ENCODE data around the gene PLPP2.
"Not testable (repeated sequence)": the region's sequence is repeated elsewhere in the genome, so short reads cannot be mapped to it uniquely, and the experiment has no call there.

PLPP2 gene

DNA sequence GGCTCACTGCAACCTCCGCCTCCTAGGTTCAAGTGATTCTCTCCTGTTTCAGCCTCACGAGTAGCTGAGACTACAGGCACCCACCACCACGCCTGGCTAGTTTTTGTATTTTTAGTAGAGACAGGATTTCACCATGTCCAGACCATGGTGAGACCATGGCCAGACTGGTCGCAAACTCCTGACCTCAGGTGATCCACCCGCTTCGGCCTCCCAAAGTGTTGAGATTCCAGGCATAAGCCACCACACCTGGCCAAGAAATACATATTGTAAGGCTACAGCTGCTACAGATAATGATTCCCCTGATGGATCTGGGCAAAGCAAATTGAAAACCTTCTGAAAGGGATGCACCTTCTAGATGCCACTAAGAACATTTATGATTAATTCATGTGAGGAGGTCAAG, 17.8 kb downstream of the PLPP2 start:
- no peak for DNase-seq (ENCODE audit: low read depth in 1 of 2, low spot score in 1 of 2)

DNA sequence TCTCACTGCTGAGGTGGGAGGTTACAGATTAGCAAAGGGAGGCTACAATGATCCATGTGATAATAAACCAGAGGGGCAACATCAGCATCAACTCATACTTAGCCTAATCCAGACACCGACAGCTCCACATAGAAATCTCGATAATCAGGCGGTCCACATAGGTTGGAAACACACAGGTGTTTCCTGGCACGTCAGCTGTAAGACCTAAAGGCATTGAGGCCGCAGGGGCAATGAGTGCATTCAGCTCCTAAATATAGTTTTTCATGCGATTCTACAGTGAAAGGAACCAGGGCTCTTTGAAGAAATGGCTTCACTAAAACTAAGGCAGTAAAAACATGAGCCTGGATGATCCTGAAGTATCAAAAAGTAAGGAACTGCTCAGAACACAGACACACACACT, 19.3 kb downstream of the PLPP2 start:
- no peak for DNase-seq (ENCODE audit: low read depth in 1 of 2, low spot score in 1 of 2)

DNA sequence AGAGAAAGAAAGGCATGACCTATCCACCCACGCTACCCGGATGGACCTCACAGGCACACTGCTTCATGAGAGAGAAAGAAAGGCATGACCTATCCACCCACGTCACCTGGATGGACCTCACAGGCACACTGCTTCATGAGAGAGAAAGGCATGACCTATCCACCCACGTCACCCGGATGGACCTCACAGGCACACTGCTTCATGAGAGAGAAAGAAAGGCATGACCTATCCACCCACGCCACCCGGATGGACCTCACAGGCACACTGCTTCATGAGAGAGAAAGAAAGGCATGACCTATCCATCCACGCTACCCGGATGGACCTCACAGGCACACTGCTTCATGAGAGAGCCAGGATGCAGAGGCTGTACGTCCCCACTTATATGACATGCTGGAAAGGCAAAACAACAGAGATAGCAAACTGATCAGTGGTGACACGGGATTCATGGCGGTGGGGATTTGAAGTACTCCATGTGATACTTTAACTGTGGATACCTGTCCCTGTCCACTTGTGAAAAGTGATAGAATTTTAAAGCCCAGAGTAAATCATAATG, 20.4 kb downstream of the PLPP2 start:
- DNase-seq (ENCODE audit: low read depth in 1 of 2, low spot score in 1 of 2), result not testable (repeated sequence)

DNA sequence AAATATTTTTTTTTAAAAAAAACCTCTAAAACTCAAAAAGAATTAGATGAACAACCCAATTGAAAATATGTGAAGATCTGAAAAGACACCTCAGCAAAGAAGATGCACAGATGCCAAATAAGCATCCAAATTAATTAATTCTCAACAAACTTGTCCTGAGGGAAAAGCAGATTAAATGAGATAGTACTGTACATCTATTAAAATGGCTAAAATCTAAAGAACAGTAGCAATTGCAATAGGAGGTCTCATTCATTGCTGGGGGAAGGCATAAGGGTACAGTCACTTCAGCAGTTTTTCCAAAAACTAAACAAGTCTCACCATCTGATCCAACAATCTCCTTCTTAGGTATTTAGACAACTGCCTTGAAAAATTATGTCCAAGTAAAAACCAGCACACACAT, 22.0 kb downstream of the PLPP2 start:
- no peak for DNase-seq (ENCODE audit: low read depth in 1 of 2, low spot score in 1 of 2)

DNA sequence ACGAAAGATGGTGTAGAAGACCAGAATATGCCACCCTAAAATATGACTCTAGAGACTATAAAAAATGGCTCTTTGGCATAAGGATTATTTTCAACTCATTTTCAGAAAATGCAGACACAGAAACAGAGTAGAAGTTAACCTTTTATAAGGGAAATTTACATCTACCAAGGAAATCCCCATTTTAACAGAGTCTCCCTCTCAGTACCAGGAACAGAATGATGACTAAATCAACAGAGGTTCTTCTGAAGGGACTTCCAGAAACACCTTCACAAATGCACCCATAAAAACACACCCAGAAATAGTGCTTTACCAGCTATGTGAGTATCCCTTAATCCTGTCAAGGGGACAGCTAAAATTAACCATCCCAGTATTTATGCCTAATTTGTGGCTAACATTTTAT, 29.1 kb downstream of the PLPP2 start:
- no peak for DNase-seq (ENCODE audit: low read depth in 1 of 2, low spot score in 1 of 2)

DNA sequence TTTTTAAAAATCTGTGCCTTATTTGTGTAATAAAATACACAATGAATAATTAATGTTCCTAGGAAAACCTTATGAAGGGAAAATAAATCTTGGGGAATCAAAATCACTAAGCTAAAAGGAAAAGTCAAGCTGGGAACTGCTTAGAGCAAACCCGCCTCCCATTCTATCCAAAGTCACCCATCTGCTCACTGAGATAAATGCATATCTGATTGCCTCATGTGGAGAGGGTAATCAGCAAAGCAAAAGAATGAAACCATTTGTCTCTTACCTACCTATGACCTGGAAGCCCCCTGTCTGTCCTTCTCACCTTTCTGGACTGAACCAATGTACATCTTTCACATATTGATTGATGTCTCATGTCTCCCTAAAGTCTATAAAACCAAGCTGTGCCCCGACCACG, 34.4 kb downstream of the PLPP2 start:
- not testable (repeated sequence) for DNase-seq (ENCODE audit: low read depth in 1 of 2, low spot score in 1 of 2)

DNA sequence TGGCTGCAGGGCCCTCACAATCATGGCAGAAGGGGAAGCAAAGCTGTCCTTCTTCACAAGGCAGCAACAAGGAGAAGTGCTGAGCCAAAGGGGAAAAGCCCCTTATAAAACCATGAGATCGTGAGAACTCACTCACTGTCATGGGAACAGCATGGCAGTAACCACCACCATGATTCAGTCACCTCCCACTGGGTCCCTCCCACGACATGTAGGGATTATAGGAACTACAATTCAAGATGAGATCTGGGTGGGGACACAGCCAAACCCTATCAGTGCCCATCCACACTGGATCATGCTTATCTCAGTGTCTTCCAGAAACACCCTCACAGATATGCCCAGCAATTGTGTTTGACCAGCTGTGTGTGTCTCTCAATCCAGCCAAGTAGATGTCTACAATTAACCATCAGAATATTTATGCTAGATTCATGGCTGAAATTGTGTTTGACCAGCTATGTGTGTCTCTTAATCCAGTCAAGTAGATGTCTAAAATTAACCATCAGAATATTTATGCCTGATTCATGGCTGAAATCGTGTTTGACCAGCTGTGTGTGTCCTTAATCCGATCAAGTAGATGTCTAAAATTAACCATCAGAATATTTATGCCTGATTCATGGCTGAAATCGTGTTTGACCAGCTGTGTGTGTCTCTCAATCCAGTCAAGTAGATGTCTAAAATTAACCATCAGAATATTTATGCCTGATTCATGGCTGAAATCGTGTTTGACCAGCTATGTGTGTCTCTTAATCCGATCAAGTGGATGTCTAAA, 38.6 kb downstream of the PLPP2 start:
- DNase-seq (ENCODE audit: low read depth in 1 of 2, low spot score in 1 of 2), result not testable (repeated sequence)

DNA sequence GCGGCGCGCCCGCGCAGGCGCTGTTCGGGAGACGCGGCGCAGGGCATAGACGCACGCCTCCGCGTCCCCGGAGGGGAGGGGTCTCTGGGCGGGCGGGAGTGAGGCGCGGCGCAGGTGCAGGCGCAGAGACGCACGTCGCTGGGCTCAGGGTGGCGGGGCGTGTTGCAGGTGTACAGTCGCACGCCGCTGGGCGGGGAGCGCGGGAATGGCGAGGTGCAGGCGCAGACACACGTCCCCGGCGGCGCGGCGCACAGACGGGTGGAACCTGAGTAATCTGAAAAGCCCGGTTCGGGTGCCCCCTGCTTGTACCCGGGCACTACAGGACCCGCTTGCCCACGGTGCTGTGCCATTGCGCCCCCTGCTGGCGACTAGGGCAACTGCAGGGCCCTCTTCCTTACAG, 44.7 kb downstream of the PLPP2 start:
- no peak for DNase-seq (ENCODE audit: low read depth in 1 of 2, low spot score in 1 of 2)

DNA sequence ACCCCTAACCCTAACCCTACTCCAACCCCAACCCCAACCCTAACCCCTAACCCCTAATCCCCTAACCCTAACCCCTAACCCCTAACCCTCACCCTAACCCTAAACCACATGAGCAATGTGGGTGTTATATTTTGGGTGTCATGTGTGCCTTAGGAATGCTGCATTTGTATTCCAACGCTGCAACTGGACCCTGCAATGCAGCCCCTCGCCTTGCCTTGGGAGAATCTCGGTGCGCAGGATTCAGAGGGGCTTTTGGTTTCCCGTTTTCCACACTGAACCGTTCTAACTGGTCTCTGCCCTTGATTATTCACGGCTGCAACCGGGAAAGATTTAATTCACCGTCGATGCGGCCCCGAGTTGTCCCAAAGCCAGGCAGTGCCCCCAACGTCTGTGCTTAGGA, 45.3 kb downstream of the PLPP2 start:
- DNase-seq (ENCODE audit: low read depth in 1 of 2, low spot score in 1 of 2), result not testable (repeated sequence)

DNA sequence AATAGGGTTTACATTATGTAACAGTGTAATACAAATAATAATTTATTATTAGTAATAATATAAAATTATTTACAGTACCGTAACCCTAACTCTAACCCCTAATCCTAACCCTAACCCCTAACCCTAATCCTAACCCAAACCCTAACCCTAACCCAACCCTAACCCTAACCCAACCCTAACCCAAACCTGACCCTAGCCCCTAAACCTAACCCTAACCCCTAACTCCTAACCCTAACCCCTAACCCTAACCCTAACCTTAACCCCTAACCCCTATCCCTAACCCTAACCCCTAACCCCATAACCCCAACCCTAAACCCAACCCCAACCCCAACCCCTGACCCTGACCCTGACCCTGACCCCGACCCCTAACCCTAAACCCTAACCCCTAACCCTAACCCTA, 45.7 kb downstream of the PLPP2 start:
- no peak for DNase-seq (ENCODE audit: low read depth in 1 of 2, low spot score in 1 of 2)

All from stimulated activated CD4-positive, alpha-beta T cell treated with anti-CD3 and anti-CD28 coated beads, Interleukin-15, amount 100 ng/mL, for 1 hour (primary cell).